Astrocyte (in vitro differentiated cells and primary cell): Measurements from ENCODE around the gene ZNF594. TPM values are rescaled to one million over a fixed set of nuclear protein-coding genes. Genes with fewer than 3 reads are reported as not detected.

Experiments used
- DNase-seq: peaks from one replicate; pipeline ENCODE4 v3.0.0-alpha.2; 2010; ENCODE audit warnings: low read depth
- FAIRE-seq: peaks from 2 replicates; lab custom pipeline; 2011; peaks lifted over from hg19 to GRCh38; lab: Jason Lieb, UNC
- H2AFZ ChIP-seq: 2 replicates; pipeline ENCODE4 v1.6.0; 2012; ENCODE audit warnings: low read depth, low read length, inconsistent platforms
- H3K27ac ChIP-seq: 2 replicates; pipeline ENCODE4 v1.5.1; 2011; ENCODE audit warnings: low read depth, low read length, inconsistent platforms
- H3K27me3 ChIP-seq: 2 replicates; pipeline ENCODE4 v1.6.0; 2011; ENCODE audit warnings: low read length, inconsistent platforms; ENCODE audit not compliant: insufficient read depth
- H3K36me3 ChIP-seq: 2 replicates; pipeline ENCODE4 v1.5.1; 2011; ENCODE audit warnings: low read length, inconsistent platforms; ENCODE audit not compliant: insufficient read depth
- H3K4me1 ChIP-seq: 2 replicates; pipeline ENCODE4 v1.5.1; 2011; ENCODE audit warnings: low read length, inconsistent platforms; ENCODE audit not compliant: insufficient read depth
- H3K4me2 ChIP-seq: 2 replicates; pipeline ENCODE4 v1.6.0; 2012; ENCODE audit warnings: low read length, inconsistent platforms
- H3K4me3 ChIP-seq: 2 replicates; pipeline ENCODE4 v1.5.1; 2011; ENCODE audit warnings: low read depth, mild to moderate bottlenecking, low read length, inconsistent platforms; ENCODE audit not compliant: insufficient read depth
- H3K79me2 ChIP-seq: 2 replicates; pipeline ENCODE4 v1.6.0; 2012; ENCODE audit warnings: mild to moderate bottlenecking, low read length, inconsistent platforms; ENCODE audit not compliant: insufficient read depth
- H3K9ac ChIP-seq: 2 replicates; pipeline ENCODE4 v1.6.0; 2012; ENCODE audit warnings: mild to moderate bottlenecking, low read length, inconsistent platforms
- H3K9me3 ChIP-seq: 2 replicates; pipeline ENCODE4 v1.5.1; 2012; ENCODE audit warnings: low read depth, mild to moderate bottlenecking, low read length, inconsistent platforms; ENCODE audit not compliant: insufficient read depth
- H4K20me1 ChIP-seq: 2 replicates; pipeline ENCODE4 v1.6.0; 2012; ENCODE audit warnings: low read length, inconsistent platforms; ENCODE audit not compliant: insufficient read depth
- H3K27ac Mint-ChIP-seq: one replicate; pipeline ENCODE4 v1.8.0; 2021; ENCODE audit warnings: mild to moderate bottlenecking, mixed read lengths; ENCODE audit not compliant: unreplicated experiment
- H3K27me3 Mint-ChIP-seq: one replicate; pipeline ENCODE4 v1.8.0; 2021; ENCODE audit warnings: low read depth, mixed read lengths; ENCODE audit not compliant: unreplicated experiment
- H3K36me3 Mint-ChIP-seq: one replicate; pipeline ENCODE4 v1.8.0; 2021; ENCODE audit warnings: low read depth, mixed read lengths; ENCODE audit not compliant: unreplicated experiment
- H3K4me1 Mint-ChIP-seq: one replicate; pipeline ENCODE4 v1.8.0; 2021; ENCODE audit warnings: low read depth, mixed read lengths; ENCODE audit not compliant: unreplicated experiment
- H3K4me3 Mint-ChIP-seq: one replicate; pipeline ENCODE4 v1.8.0; 2021; ENCODE audit warnings: mild to moderate bottlenecking, moderate library complexity, mixed read lengths; ENCODE audit not compliant: unreplicated experiment
- H3K9me3 Mint-ChIP-seq: one replicate; pipeline ENCODE4 v1.8.0; 2021; ENCODE audit warnings: mild to moderate bottlenecking, mixed read lengths; ENCODE audit not compliant: unreplicated experiment
- EZH2 ChIP-seq: IDR thresholded peaks from 2 replicates; pipeline ENCODE4 v1.6.1; 2012; ENCODE audit warnings: mild to moderate bottlenecking, low read length, inconsistent platforms; ENCODE audit not compliant: insufficient read depth
- total RNA-seq: library from RNA; stranded (reverse); gene quantifications from 2 replicates; pipeline ENCODE4 v1.2.1, GENCODE V29; 2021
- TF ChIP-seq, protein P1 (sequence below): IDR thresholded peaks from 2 replicates; pipeline ENCODE4 v1.5.1; 2011; ENCODE audit warnings: low read depth, mild to moderate bottlenecking, inconsistent platforms, low read length, moderate library complexity; ENCODE audit not compliant: insufficient read depth

The ZNF594 gene
- total RNA-seq, 1 donor from 2014 or later = 8.9 TPM

DNA sequence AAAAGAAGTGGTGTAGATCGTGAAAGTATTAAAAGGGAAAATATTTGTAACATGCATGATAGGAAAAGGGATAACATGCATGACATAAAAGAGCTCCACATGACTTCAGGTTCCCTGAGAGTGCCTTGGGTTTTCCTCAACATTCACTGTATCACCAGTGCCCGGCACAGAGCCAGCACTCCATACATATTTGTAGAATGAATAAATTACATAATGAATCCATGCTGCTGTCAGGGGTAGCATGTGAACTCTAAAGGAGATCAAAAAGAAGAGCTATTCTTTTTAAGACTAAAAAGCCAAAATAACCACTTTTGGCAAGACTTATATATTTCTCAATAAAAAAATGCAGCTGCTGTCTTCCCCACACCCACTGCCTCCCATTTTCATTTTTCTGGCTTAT, 2.7 kb upstream of the ZNF594 start:
- H3K27ac Mint-ChIP-seq = no peak overlapping the region
- Histone ChIP-seq H3K4me2 (no peak overlapping the region), H3K4me3 (no peak overlapping the region), H3K4me1 (no peaks in the 10 kb centered on the region), H4K20me1 (no peaks in the 10 kb centered on the region), H3K79me2 (peaks cover 27% of the 10 kb centered on the region), H3K27ac (no peak overlapping the region), H3K36me3 (peaks cover under 1% of the 10 kb centered on the region), H3K9me3 (peaks cover 2% of the 10 kb centered on the region), H3K9ac (no peak overlapping the region), H3K27me3 (no peaks in the 10 kb centered on the region), H2AFZ (no peak overlapping the region)
- peaks cover 4% of the 10 kb centered on the region for H3K4me1 Mint-ChIP-seq
- TF ChIP-seq EZH2 = no peak
- TF ChIP-seq, protein P1, sequence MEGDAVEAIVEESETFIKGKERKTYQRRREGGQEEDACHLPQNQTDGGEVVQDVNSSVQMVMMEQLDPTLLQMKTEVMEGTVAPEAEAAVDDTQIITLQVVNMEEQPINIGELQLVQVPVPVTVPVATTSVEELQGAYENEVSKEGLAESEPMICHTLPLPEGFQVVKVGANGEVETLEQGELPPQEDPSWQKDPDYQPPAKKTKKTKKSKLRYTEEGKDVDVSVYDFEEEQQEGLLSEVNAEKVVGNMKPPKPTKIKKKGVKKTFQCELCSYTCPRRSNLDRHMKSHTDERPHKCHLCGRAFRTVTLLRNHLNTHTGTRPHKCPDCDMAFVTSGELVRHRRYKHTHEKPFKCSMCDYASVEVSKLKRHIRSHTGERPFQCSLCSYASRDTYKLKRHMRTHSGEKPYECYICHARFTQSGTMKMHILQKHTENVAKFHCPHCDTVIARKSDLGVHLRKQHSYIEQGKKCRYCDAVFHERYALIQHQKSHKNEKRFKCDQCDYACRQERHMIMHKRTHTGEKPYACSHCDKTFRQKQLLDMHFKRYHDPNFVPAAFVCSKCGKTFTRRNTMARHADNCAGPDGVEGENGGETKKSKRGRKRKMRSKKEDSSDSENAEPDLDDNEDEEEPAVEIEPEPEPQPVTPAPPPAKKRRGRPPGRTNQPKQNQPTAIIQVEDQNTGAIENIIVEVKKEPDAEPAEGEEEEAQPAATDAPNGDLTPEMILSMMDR = no peak
- H3K4me3 Mint-ChIP-seq = no peak overlapping the region
- FAIRE-seq (no peak), DNase-seq (no peak)
- peaks cover 18% of the 10 kb centered on the region for H3K9me3 Mint-ChIP-seq
- no peaks in the 10 kb centered on the region for H3K27me3 Mint-ChIP-seq
- peaks cover 5% of the 10 kb centered on the region for H3K36me3 Mint-ChIP-seq

DNA sequence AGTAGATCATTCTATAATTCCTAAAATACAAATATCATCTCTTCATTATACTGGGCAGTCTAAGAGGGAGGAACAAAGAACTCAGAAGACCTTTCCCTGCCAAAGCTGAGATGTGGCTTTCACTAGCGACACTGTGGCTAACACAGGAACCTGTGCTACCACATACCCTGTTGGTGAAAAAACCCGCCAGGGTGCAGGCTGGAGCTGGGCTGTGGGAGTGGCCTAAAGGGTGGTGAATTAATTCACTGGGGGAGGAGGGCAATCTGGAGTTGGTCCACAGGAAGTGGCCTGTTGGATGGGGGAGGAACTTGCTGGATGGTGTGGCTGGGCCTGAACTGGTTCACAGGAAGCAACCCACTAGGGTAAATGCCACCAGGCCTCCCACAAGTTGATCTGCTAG, 7.4 kb downstream of the ZNF594 start:
- Mint-ChIP-seq H3K9me3 (peaks cover 75% of the 10 kb centered on the region), H3K4me3 (no peak overlapping the region), H3K36me3 (peaks cover 85% of the 10 kb centered on the region), H3K27me3 (no peaks in the 10 kb centered on the region), H3K4me1 (no peaks in the 10 kb centered on the region), H3K27ac (no peak overlapping the region)
- H3K4me1 ChIP-seq = no peaks in the 10 kb centered on the region
- H3K9ac ChIP-seq = no peak overlapping the region
- no peaks in the 10 kb centered on the region for H4K20me1 ChIP-seq
- FAIRE-seq = no peak
- peaks cover 75% of the 10 kb centered on the region for H3K9me3 ChIP-seq
- no peak for DNase-seq
- no peak overlapping the region for H3K4me2 ChIP-seq
- H3K79me2 ChIP-seq = no peaks in the 10 kb centered on the region
- H3K4me3 ChIP-seq = no peak overlapping the region
- no peak overlapping the region for H2AFZ ChIP-seq
- H3K36me3 ChIP-seq = peaks cover 11% of the 10 kb centered on the region
- TF ChIP-seq, protein P1 = no peak
- no peak for TF ChIP-seq EZH2
- no peaks in the 10 kb centered on the region for H3K27me3 ChIP-seq
- H3K27ac ChIP-seq = no peak overlapping the region

- Mint-ChIP-seq H3K36me3 (peaks cover 87% of the 10 kb centered on the region), H3K4me1 (no peaks in the 10 kb centered on the region), H3K27me3 (no peaks in the 10 kb centered on the region), H3K9me3 (peaks cover 79% of the 10 kb centered on the region), H3K4me3 (no peak overlapping the region), H3K27ac (no peak overlapping the region)
- H3K36me3 ChIP-seq = peaks cover 9% of the 10 kb centered on the region
- no peak overlapping the region for H3K27ac ChIP-seq
- H3K79me2 ChIP-seq = no peaks in the 10 kb centered on the region
- no peaks in the 10 kb centered on the region for H3K4me1 ChIP-seq
- H3K4me3 ChIP-seq = no peak overlapping the region
- FAIRE-seq = no peak
- H4K20me1 ChIP-seq = no peaks in the 10 kb centered on the region
- no peaks in the 10 kb centered on the region for H3K27me3 ChIP-seq
- no peak for DNase-seq
- H3K4me2 ChIP-seq = no peak overlapping the region
- H3K9ac ChIP-seq = no peak overlapping the region
- TF ChIP-seq, protein P1 = no peak
- no peak for TF ChIP-seq EZH2
- no peak overlapping the region for H2AFZ ChIP-seq
- H3K9me3 ChIP-seq = peaks cover 79% of the 10 kb centered on the region
Measured at GRCh38 chr17:5183410-5183793, 8.3 kb downstream of the ZNF594 start.
